ENCODE data around the gene ATP8A2.

Gene ATP8A2

GRCh38 chr13:25604106-25604505 lies 232.3 kb downstream of the ATP8A2 start:
- no peaks in the 10 kb centered on the region for H3K27me3 ChIP-seq (ENCODE audit: control insufficient read depth, insufficient read depth, low read length)
- no peaks in the 10 kb centered on the region for H3K4me1 ChIP-seq
- no peak overlapping the region for H3K4me2 ChIP-seq (ENCODE audit: low read length)
- no peak overlapping the region for H3K27ac ChIP-seq
- H3K79me2 ChIP-seq: no peaks in the 10 kb centered on the region
- no peaks in the 10 kb centered on the region for H3K9me3 ChIP-seq (ENCODE audit: control insufficient read depth, low read length)
- no peak overlapping the region for H3K9ac ChIP-seq
- H3K4me3 ChIP-seq (ENCODE audit: low read depth, low read length): no peak overlapping the region
- H3K36me3 ChIP-seq (ENCODE audit: control insufficient read depth, insufficient read depth, low read length): no peaks in the 10 kb centered on the region
- TF ChIP-seq CTCF (IDR thresholded peaks at IDR 0.05): no peak
- no peak overlapping the region for H2AFZ ChIP-seq

- no peaks in the 10 kb centered on the region for H3K9me3 ChIP-seq (ENCODE audit: control insufficient read depth, low read length)
- no peak overlapping the region for H2AFZ ChIP-seq
- H3K9ac ChIP-seq: no peak overlapping the region
- H3K79me2 ChIP-seq: no peaks in the 10 kb centered on the region
- H3K27ac ChIP-seq: no peak overlapping the region
- H3K36me3 ChIP-seq (ENCODE audit: control insufficient read depth, insufficient read depth, low read length): no peaks in the 10 kb centered on the region
- no peaks in the 10 kb centered on the region for H3K4me1 ChIP-seq
- H3K27me3 ChIP-seq (ENCODE audit: control insufficient read depth, insufficient read depth, low read length): no peaks in the 10 kb centered on the region
- no peak overlapping the region for H3K4me2 ChIP-seq (ENCODE audit: low read length)
- no peak for TF ChIP-seq CTCF (IDR thresholded peaks at IDR 0.05)
- H3K4me3 ChIP-seq (ENCODE audit: low read depth, low read length): no peak overlapping the region
Measured at GRCh38 chr13:25607096-25607495, 235.3 kb downstream of the ATP8A2 start.

GRCh38 chr13:25608181-25608580 lies 236.4 kb downstream of the ATP8A2 start:
- H3K9me3 ChIP-seq (ENCODE audit: control insufficient read depth, low read length): no peaks in the 10 kb centered on the region
- H2AFZ ChIP-seq: no peak overlapping the region
- no peak overlapping the region for H3K27ac ChIP-seq
- H3K79me2 ChIP-seq: no peaks in the 10 kb centered on the region
- no peaks in the 10 kb centered on the region for H3K36me3 ChIP-seq (ENCODE audit: control insufficient read depth, insufficient read depth, low read length)
- H3K4me1 ChIP-seq: no peaks in the 10 kb centered on the region
- TF ChIP-seq CTCF (IDR thresholded peaks at IDR 0.05): no peak
- no peak overlapping the region for H3K9ac ChIP-seq
- no peaks in the 10 kb centered on the region for H3K27me3 ChIP-seq (ENCODE audit: control insufficient read depth, insufficient read depth, low read length)
- H3K4me3 ChIP-seq (ENCODE audit: low read depth, low read length): no peak overlapping the region
- H3K4me2 ChIP-seq (ENCODE audit: low read length): no peak overlapping the region

- no peak overlapping the region for H3K4me2 ChIP-seq (ENCODE audit: low read length)
- no peaks in the 10 kb centered on the region for H3K9me3 ChIP-seq (ENCODE audit: control insufficient read depth, low read length)
- H3K27me3 ChIP-seq (ENCODE audit: control insufficient read depth, insufficient read depth, low read length): no peaks in the 10 kb centered on the region
- H3K27ac ChIP-seq: no peak overlapping the region
- TF ChIP-seq CTCF (IDR thresholded peaks at IDR 0.05): no peak
- H3K4me3 ChIP-seq (ENCODE audit: low read depth, low read length): no peak overlapping the region
- H3K9ac ChIP-seq: no peak overlapping the region
- no peaks in the 10 kb centered on the region for H3K79me2 ChIP-seq
- H2AFZ ChIP-seq: no peak overlapping the region
- no peaks in the 10 kb centered on the region for H3K36me3 ChIP-seq (ENCODE audit: control insufficient read depth, insufficient read depth, low read length)
- H3K4me1 ChIP-seq: no peaks in the 10 kb centered on the region
Measured at GRCh38 chr13:25616674-25617073, 244.9 kb downstream of the ATP8A2 start.

- Histone ChIP-seq H3K27me3 (ENCODE audit: control insufficient read depth, insufficient read depth, low read length) (no peaks in the 10 kb centered on the region), H3K9ac (no peak overlapping the region), H3K27ac (no peak overlapping the region), H3K36me3 (ENCODE audit: control insufficient read depth, insufficient read depth, low read length) (no peaks in the 10 kb centered on the region), H3K4me2 (ENCODE audit: low read length) (no peak overlapping the region), H2AFZ (no peak overlapping the region), H3K9me3 (ENCODE audit: control insufficient read depth, low read length) (no peaks in the 10 kb centered on the region), H3K4me3 (ENCODE audit: low read depth, low read length) (no peak overlapping the region), H3K4me1 (no peaks in the 10 kb centered on the region), H3K79me2 (no peaks in the 10 kb centered on the region)
- TF ChIP-seq CTCF (IDR thresholded peaks at IDR 0.05): no peak
Measured at GRCh38 chr13:25619897-25620296, 248.1 kb downstream of the ATP8A2 start.

All from parathyroid adenoma (tissue), 2 donors.